ENCODE results near the gene METTL16.

METTL16 gene

DNA sequence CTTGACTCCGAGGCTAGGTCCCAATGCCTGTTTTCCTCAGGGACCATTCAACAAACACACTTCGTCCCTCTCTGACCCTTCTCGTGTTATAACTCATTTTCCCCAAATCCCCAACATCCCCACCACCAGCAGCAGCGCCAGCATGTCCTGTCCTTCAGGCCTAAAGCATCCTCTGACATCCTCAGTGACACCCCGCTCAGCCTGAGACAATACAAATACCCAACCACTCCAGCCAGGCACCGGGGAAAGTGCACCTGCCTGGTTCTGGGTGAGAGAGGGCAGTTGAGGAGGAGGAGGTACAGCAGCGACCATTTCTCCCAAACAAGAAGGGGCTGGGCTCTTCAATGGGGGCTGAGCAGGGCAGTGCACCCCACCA is 115.5 kb downstream of the METTL16 start:
- no peaks in the 10 kb centered on the region for H3K36me3 Mint-ChIP-seq (ENCODE audit: low read depth)
- peaks cover 67% of the 10 kb centered on the region for H3K4me1 Mint-ChIP-seq
- H3K4me3 Mint-ChIP-seq: peak overlapping the region; percentile 74
- peak overlapping the region; percentile 91 for H3K27ac Mint-ChIP-seq
- no peak for DNase-seq
- TF ChIP-seq, protein P1, sequence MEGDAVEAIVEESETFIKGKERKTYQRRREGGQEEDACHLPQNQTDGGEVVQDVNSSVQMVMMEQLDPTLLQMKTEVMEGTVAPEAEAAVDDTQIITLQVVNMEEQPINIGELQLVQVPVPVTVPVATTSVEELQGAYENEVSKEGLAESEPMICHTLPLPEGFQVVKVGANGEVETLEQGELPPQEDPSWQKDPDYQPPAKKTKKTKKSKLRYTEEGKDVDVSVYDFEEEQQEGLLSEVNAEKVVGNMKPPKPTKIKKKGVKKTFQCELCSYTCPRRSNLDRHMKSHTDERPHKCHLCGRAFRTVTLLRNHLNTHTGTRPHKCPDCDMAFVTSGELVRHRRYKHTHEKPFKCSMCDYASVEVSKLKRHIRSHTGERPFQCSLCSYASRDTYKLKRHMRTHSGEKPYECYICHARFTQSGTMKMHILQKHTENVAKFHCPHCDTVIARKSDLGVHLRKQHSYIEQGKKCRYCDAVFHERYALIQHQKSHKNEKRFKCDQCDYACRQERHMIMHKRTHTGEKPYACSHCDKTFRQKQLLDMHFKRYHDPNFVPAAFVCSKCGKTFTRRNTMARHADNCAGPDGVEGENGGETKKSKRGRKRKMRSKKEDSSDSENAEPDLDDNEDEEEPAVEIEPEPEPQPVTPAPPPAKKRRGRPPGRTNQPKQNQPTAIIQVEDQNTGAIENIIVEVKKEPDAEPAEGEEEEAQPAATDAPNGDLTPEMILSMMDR (IDR thresholded peaks at IDR 0.05): no peak
- H3K9me3 Mint-ChIP-seq: no peaks in the 10 kb centered on the region
- peaks cover 2% of the 10 kb centered on the region for H3K27me3 Mint-ChIP-seq (ENCODE audit: low read depth, poor library complexity)

DNA sequence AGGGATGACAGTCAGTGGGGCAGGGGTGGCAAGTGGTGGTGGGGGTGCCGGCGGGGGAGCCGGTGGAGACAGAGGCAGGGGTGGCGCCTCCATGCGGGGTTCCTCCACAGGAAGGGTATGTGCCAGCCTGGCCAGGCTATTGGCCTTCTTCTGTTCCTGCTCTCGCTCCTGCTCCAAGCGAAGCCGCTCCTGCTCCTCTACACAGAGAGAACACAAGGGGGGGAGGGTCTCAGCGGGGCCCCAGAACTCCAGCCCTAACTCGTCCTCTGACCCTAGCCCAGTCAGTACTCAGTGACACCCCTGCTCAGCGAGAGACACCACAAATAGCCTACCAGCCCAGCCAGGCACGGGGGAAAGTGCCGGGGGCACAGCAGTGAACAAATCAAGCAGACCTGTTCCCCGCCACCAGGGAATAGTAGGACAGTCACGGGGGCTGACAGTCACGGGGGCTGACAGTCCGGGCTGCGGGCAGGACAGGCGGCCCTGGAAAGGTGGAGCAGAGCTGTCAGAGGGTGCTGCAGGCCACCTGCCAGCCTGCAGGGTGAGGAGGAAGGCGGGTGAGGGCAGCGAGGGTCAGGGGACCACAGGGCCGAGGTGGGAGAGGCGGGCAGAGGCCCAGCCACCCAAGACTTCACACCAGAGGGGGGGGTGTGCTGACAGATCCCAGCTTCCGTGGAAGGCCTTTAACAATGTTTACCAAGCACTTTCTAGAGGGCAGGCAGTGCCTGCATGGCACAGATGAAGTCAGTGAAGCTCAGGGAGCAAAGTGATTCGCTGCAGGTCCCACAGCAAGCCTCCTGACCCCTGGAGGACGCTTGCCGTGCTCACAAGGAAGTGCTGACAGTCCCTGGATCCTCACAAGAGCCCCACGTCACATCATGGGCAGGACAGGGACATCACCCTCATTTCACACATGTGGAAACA is 116.2 kb downstream of the METTL16 start:
- DNase-seq: no peak

DNA sequence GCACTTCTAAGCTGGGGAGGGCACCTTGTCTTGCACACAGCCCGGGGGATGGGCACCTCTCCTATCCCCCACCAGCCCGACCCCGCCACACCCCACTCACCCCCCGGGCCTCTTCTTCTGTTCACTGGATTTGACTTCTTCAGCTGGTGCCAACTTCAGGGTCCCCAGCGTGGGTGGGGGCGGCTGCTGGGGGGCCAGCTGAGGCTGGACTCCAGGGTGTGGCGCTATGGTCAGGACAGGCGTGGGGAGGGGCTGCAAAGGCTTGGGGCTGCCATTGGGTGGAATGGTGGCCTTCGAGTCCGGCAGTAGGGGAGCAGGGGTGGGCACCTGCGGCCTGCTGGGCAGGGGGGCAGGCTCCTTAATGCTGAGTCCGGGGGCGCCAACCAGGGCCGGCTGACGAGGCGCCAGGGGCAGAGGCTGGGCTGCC is 116.9 kb downstream of the METTL16 start:
- Mint-ChIP-seq H3K4me1 (peaks cover 78% of the 10 kb centered on the region), H3K27ac (no peak overlapping the region)
- TF ChIP-seq, protein P1 (IDR thresholded peaks at IDR 0.05): no peak

More for the DNA sequence above, 116.2 kb downstream of the METTL16 start:
- Mint-ChIP-seq H3K27me3 (ENCODE audit: low read depth, poor library complexity) (peaks cover 2% of the 10 kb centered on the region), H3K36me3 (ENCODE audit: low read depth) (no peaks in the 10 kb centered on the region), H3K9me3 (no peaks in the 10 kb centered on the region), H3K4me3 (peak overlapping the region; percentile 74), H3K4me1 (peaks cover 71% of the 10 kb centered on the region), H3K27ac (peak overlapping the region; percentile 91)
- TF ChIP-seq, protein P1 (IDR thresholded peaks at IDR 0.05): no peak

DNA sequence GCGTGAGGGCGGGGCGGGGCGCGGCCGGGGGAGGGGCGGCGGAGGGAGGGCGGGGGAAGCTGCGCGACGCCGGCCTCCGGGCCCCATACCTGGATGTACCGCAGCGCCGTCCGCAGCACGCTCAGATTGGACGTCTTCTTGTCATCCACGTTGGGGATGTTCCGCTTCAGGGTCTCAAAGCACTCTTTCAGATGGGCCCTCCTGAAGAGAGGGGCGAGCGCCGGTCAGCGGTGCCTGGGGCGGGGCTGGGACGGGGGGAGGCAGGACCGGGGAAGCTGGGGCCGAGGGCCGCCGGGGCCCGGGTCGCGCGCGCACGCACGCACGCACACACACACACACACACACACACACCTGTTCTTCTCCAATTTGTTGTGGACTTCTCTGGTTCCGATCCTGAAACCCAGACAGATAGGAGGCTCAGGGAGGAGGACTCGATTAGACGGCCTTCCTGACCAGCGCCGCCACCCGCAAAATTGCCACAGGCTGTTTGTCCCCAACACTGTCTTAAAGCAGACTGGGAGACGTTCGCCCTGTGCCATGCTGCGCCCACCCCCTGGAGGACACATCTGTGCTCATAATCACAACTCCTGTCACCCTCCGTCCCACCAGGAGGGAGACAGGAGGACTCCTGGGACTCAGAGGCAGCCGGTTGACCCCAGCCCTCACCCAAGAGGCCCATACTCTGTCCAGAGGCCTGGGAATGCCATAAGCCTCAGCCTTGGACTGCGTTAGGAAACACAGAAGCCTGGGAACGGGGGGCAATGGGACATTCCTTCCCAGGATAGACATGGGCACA is 117.5 kb downstream of the METTL16 start:
- peaks cover 81% of the 10 kb centered on the region for H3K4me1 Mint-ChIP-seq
- peak overlapping the region; percentile 80 for H3K4me3 Mint-ChIP-seq
- H3K36me3 Mint-ChIP-seq (ENCODE audit: low read depth): no peaks in the 10 kb centered on the region
- peak overlapping the region; percentile 97 for H3K27ac Mint-ChIP-seq
- TF ChIP-seq, protein P1 (IDR thresholded peaks at IDR 0.05): no peak
- no peak for DNase-seq
- H3K9me3 Mint-ChIP-seq: no peaks in the 10 kb centered on the region
- H3K27me3 Mint-ChIP-seq (ENCODE audit: low read depth, poor library complexity): peaks cover 2% of the 10 kb centered on the region

More for the DNA sequence above, 116.9 kb downstream of the METTL16 start:
- Mint-ChIP-seq H3K4me3 (peak overlapping the region; percentile 23), H3K9me3 (no peaks in the 10 kb centered on the region), H3K36me3 (ENCODE audit: low read depth) (no peaks in the 10 kb centered on the region), H3K27me3 (ENCODE audit: low read depth, poor library complexity) (peaks cover 2% of the 10 kb centered on the region)
- no peak for DNase-seq

DNA sequence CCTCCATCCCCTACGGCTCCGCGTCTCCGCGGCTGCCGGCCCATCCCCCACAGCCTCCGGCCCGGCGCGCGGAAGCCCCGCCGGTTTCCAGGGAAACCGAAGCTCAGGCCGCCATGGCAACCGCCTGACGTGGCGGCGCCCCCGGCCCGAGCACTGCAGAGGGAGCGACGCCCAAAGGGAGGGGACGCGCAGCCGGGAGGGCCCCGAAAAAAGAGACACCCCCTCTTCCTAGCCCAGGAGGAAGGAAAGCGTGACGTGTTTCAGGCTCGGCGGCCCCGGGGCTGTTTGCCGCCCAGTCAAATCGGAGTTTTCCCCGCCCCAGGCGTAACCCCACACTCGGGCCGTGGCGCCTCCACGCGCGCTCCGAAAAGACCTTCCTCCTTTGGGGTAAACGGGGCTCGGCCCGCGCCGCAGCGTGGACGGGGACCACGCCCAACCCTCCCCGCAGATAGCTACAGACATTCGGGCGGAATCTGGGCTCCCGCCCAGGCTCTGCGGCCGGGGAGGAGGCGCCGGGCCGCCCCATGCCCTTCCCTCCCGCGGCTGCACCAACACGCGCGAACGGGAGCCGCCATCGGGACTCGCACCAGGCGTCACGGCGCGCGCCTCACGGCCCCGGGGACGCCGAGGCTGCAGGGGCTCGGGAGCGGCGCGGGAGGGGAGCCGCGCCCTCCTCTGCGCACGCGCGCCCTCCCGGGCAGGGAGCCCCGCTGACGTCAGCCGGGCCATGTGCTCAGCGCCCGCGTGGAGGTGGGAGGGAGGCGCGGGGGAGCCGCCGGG is 118.3 kb downstream of the METTL16 start:
- peaks cover 81% of the 10 kb centered on the region for H3K4me1 Mint-ChIP-seq
- peak overlapping the region; percentile 69 for H3K27ac Mint-ChIP-seq

More for the DNA sequence above, 118.3 kb downstream of the METTL16 start:
- peaks cover 2% of the 10 kb centered on the region for H3K27me3 Mint-ChIP-seq (ENCODE audit: low read depth, poor library complexity)
- no peaks in the 10 kb centered on the region for H3K9me3 Mint-ChIP-seq
- H3K4me3 Mint-ChIP-seq: peak overlapping the region; percentile 67
- TF ChIP-seq, protein P1 (IDR thresholded peaks at IDR 0.05): no peak
- DNase-seq: peak; percentile 89
- peaks cover 5% of the 10 kb centered on the region for H3K36me3 Mint-ChIP-seq (ENCODE audit: low read depth)

Data from nephron progenitor cell (in vitro differentiated cells).